ENCODE data around the gene BIN1.

DNA sequence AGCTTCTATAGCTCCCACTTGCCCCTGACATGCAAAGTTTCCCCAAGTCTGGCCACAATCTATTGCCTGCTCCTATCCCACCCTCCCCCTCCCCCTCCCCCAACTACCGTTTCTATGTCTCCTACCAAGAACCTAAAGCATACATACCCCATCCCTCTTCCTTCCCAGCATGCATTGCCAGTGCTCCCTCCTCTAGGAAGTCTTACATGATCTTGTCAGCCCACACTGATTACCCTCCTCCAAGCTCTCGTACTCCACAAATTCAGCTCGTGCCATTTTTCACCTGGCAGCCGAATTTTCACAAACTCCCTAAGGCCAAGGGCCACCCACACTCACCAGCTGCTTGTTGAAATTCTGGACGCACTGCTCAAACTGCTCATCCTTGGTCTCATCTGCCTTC, 30.7 kb downstream of the BIN1 start:
- TF ChIP-seq, protein P1, sequence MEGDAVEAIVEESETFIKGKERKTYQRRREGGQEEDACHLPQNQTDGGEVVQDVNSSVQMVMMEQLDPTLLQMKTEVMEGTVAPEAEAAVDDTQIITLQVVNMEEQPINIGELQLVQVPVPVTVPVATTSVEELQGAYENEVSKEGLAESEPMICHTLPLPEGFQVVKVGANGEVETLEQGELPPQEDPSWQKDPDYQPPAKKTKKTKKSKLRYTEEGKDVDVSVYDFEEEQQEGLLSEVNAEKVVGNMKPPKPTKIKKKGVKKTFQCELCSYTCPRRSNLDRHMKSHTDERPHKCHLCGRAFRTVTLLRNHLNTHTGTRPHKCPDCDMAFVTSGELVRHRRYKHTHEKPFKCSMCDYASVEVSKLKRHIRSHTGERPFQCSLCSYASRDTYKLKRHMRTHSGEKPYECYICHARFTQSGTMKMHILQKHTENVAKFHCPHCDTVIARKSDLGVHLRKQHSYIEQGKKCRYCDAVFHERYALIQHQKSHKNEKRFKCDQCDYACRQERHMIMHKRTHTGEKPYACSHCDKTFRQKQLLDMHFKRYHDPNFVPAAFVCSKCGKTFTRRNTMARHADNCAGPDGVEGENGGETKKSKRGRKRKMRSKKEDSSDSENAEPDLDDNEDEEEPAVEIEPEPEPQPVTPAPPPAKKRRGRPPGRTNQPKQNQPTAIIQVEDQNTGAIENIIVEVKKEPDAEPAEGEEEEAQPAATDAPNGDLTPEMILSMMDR (IDR thresholded peaks at IDR 0.05) = no peak
- TF ChIP-seq, protein P2, sequence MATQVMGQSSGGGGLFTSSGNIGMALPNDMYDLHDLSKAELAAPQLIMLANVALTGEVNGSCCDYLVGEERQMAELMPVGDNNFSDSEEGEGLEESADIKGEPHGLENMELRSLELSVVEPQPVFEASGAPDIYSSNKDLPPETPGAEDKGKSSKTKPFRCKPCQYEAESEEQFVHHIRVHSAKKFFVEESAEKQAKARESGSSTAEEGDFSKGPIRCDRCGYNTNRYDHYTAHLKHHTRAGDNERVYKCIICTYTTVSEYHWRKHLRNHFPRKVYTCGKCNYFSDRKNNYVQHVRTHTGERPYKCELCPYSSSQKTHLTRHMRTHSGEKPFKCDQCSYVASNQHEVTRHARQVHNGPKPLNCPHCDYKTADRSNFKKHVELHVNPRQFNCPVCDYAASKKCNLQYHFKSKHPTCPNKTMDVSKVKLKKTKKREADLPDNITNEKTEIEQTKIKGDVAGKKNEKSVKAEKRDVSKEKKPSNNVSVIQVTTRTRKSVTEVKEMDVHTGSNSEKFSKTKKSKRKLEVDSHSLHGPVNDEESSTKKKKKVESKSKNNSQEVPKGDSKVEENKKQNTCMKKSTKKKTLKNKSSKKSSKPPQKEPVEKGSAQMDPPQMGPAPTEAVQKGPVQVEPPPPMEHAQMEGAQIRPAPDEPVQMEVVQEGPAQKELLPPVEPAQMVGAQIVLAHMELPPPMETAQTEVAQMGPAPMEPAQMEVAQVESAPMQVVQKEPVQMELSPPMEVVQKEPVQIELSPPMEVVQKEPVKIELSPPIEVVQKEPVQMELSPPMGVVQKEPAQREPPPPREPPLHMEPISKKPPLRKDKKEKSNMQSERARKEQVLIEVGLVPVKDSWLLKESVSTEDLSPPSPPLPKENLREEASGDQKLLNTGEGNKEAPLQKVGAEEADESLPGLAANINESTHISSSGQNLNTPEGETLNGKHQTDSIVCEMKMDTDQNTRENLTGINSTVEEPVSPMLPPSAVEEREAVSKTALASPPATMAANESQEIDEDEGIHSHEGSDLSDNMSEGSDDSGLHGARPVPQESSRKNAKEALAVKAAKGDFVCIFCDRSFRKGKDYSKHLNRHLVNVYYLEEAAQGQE (IDR thresholded peaks at IDR 0.05; ENCODE audit: insufficient read depth in 1 of 2, low read depth in 2 of 2, low read length in 1 of 2) = no peak
- no peak for TF ChIP-seq TCF7L2 (IDR thresholded peaks at IDR 0.05; ENCODE audit: low read depth, low read length)
- TF ChIP-seq POLR2AphosphoS5 (IDR thresholded peaks at IDR 0.05; ENCODE audit: low read depth, low read length) = no peak

All from Panc1 (cell line).